GM21526 (cell line): ENCODE data around the gene RASGRF1.

Experiments
- ATAC-seq: cut with Tn5 transposase; IDR thresholded peaks from one replicate; pipeline ENCODE4 v1.9.1; 2021; ENCODE audit warnings: moderate library complexity; ENCODE audit not compliant: unreplicated experiment, low FRiP score

The RASGRF1 gene

DNA sequence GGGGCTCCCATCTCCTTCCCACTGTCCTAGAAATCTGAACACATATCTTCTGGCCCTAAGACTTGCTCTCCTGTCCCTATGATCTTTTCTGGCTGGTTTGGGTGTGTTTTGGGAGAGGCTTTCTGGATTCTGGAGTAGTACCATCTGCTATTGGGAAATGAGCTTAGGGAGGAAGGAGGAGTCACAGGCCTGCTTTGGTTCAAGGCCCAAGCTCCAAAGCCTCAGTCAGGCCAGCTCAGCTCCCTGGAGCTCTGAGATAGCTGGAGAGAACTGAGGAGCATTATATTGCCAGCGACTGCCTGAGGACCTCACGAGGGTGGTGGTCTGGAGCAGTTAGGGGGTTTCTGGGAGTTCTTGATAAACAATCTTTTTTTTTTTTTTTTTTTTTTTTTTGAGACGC is 18.7 kb downstream of the RASGRF1 start:
- ATAC-seq, result no peak

DNA sequence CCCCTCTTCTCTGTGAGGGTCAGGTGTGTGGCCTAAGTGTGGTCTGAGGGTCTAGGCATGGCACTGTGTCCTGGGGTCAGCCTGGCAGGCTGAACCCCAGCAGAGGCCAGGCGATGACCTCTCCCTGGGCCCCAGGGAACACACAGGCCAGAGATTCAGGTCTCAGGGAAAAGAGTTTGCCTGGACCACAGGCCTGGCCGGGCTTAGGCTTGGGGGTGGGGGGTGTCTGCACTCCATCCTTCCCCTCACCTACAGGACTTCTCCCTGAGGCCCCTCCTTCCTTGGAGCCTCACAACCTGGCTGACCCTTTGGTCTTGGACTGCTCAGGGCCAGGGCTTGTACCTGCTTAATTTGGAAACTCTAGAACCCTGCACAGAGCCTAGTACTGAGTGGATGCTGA is 21.8 kb downstream of the RASGRF1 start:
- ATAC-seq, result no peak

DNA sequence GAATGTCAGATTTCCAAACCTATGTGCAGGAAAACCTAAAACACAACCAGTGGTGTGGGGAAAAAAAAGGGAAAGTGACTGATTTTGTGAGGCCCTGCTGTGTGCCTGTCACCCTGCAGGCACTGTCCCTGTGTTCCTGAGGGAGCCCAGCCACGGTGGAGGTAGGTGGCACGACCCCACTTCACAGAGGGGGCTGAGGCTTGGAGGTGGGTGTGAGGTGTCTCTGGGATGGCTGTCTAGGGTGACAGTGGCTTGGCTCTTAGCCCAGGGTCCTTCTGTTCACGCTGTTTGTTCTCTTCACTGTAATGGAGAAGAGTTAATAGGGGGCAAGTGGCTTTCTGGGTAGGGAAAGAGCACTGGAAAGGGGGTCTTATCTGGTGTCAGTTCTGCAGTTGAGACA is 22.6 kb downstream of the RASGRF1 start:
- no peak for ATAC-seq

DNA sequence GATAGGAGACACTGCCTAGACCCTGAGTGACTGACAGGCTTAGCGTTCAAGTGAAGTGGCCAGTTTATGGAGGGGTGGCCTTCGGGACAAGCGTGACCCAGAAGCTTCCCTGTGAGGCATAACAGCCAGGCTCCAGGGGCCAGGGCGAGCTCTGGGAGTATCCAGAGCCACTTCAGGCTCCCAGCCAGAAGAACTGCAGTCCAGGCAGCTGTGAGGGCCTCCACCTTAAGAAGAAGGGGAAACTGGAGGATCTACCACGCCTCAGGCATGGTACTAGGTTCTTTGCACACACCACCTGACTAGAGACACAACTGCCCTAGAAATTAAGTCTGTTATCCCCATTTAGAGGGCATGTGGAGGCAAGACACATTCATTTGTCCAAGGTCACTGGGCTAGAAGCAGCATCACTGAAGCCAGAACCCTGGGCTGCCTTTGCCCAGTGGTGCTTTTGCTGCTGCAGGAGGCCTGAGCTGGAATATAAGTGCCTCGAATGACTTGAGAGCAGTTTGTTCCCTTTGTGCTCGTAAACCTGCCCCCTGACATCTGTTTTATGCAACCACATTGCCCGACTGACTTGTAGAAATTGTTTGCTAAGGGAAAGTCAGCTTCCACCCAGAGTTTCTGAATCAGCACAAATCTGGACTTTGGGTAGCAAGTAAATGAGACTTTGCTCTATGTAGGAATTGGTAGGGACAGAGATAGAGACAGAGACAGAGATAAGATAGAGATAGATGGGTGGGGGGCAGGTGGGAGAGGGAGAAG is 23.3 kb downstream of the RASGRF1 start:
- ATAC-seq, result no peak

DNA sequence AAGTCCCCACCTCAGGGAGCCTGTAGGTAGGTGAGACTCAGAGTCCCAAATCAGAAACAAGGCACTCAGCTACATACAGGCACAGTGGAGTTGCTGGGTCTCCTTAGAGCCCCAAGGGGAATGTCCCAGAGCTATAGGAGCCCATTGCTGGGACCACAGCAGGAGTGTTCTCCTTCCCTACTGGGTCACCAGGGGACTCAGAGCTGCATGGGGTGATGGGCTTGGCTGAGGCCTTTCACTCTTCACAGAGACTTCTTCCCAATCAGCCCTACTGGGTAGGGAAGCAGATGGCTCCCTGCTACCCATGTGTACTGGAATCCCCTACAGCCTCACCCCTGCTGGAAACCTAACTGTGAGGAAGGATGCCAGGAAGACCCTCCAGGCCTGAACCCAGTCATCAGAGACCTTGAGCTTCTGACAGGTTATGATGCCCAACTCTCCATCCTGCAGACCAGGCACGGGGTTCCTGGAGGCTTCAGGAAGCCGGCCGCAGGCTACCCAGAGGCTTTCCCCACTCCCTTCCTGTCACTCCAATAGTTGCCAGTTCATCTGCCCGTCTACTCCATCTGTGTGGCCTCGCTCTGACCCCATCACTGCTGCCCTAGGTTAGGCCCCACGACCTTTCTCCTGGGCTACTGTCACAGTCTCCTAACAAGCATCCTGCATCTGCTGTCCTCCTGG is 24.0 kb downstream of the RASGRF1 start:
- no peak for ATAC-seq

DNA sequence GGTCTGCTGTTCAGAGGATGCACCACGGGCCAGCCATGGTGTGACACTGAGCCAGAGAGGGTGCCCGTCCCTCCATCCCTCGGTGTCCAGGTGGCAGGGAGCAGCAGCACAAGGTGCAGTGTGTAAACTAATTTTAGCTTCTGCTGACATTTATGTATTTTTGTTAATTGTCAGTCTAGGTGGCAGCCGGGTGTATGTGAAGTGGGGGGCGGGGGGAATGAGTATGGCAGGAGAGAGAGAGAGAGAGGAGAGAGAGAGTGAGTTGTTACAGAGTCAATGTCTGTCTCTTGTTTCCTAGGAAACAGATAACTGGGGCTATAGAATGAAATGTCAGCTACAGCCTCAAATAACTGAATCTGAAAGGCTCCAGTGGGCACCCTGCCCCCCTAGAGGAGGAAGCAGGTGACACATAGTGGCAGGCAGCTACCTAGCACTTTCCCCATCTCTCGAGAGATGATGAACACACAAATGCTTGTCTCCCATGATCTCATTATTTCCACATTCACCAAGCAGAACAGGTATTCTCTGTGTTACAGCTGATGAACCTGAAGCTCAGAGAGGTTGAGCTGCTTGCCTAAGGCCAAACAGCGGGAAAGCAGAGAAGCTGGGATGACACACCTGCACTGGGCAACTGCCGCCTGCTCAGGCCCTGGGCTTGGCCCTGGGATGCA is 24.7 kb downstream of the RASGRF1 start:
- no peak for ATAC-seq

DNA sequence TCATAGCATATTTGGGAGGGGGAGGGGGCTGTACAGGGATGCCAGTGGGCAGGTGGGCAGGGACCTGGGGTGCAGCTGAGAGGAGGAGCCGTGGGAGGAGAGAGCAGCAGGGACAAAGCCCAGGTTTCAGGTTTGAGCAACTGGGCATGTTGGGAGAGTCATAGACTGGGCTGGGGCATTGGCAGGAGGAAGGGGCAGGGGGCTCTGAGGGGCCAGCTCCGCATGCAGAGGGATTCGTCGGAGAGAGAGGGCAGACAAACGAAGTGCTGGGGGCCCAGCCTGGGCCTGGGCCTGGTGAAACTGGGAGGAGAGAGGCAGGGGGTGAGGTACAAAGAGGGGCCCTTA is 25.2 kb downstream of the RASGRF1 start:
- no peak for ATAC-seq

DNA sequence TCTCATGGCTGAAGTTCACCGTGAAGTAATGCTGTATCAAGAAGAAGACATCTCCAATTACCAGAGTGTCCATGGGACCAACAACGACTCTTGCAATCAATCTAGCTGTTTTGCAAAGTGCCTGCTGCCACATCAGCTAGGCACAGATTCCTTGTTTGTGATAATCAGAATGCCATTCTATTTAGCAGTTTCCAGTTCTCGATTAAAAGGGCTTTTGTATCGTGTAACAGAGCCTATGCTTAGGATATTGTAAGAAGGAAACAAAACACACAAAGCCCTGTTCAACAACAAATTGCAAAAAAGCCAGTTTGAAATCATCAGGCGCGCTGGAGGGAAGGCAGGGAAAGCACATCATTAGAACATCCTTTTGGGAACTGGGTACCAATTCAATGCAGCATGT is 26.1 kb downstream of the RASGRF1 start:
- ATAC-seq, result no peak

DNA sequence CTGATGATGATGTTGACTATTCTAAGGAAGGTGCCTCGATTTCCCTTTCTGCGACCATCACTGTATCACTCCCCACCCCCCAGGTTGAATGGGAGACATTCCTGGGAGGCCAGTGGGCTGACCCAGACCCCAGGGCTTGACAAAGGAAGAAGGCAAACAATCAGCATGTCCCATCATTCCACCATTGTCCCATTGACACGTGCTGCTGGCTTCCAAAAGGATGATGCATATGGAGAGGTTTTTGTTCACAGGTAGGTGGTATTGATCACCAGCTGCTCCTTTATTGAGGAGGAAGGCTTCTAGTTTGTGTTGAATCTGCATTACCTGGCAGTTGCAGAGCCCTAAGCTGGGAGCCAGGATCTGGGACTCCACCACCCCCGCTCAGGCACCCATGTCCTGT is 30.4 kb downstream of the RASGRF1 start:
- ATAC-seq, result no peak

DNA sequence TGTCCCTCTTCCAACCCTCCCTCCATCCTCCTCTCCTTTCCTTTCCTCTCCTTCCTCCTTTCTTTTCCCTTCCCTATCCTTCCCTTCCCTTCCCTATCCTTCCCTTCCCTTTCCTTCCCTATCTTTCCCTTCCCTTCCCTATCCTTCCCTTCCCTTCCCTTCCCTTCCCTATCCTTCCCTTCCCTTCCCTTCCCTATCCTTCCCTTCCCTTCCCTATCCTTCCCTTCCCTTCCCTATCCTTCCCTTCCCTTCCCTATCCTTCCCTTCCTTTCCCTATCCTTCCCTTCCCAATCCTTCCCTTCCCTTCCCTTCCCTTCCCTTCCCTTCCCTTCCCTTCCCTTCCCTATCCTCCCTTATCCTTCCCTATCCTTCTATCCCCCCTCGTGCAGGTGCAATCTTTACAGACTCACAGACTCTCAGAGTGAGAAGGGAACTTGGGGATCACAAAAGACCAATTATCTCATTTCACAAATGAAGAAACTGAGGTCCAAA is 31.5 kb downstream of the RASGRF1 start:
- no peak for ATAC-seq

DNA sequence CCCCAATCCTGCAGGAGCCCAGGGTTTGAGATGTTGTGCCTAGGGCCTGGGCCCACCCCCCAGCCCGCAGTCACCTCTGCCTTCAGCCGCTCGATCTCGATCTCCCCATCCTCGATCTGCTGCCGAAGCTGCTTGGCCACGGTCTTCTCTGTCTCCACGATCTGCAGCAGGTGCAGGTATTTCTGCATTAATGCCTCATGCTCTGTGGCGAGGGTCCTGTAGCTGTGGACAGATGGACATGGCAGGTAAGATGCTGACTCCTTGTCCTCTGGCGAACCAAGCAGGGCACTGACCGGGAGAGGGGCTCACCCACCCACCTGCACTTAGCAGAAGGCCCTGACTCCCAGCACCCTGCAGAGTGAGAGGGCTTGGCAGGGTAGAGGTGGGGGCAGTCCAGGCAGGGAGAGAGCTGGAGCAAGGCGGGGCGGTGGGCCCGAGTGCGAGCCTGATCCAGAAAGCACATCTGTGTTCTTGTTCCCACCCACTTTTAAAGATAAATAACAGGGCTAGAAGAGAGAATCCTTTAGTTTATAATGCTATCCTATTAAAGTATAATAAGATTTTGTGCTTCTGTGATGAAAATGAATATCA is 32.2 kb downstream of the RASGRF1 start:
- no peak for ATAC-seq

DNA sequence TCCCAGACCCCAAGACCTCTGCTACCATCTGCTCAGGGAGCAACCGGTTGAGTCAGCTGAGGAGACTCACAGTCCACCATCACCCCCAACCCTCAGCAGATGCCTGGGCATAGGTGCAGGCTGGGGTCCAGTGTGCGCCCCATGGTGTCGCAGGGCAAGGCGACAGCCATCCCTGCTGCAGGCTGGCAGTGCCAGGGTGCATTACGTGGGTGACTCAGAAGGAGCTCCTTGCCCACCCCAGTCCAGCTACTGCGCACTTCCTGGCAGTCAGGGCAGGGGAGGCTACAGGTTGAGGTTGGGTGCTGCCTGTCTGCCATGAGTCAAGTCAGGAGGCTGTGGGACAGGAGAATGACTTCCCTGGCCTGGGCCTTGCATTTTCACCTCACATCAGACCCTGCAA is 33.5 kb downstream of the RASGRF1 start:
- ATAC-seq, result no peak

DNA sequence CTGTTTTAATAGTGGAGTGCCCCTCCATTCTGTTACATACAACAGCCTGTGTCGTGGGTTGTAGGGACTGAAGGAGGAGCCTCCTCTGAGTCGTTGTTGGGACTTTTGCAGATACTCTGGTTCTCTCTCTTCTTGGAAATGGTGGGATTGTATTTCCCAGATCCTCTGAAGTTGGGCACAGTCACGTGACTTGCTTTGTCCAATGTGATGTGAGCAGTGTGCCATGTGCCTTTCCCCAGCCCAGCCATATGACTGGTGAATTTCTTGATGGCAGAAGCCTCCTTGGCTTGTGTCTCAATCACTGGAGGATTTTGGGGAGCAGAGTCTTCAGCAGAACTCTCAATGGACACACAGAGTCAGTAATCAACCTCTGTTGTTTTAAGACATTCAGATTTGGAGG is 36.2 kb downstream of the RASGRF1 start:
- ATAC-seq, result no peak

DNA sequence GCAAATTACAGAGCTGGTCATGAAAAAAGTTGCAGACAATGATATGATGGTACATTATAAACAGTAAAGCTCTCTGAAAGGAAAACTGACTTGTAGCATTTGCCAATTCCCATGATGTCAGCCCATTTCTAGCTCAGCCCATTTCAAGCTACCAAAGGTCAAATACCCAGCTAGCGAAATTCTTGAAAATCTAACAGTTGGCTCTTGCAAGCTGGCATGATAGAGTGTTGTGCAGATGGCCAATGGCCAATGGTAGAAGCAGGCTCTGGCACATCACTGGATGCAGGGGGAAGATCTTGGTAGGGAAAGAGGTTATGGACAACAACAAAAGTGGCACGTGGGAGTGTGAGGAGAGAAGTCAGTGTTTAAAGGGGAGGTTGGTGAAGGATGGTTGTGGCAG is 36.7 kb downstream of the RASGRF1 start:
- ATAC-seq, result no peak

DNA sequence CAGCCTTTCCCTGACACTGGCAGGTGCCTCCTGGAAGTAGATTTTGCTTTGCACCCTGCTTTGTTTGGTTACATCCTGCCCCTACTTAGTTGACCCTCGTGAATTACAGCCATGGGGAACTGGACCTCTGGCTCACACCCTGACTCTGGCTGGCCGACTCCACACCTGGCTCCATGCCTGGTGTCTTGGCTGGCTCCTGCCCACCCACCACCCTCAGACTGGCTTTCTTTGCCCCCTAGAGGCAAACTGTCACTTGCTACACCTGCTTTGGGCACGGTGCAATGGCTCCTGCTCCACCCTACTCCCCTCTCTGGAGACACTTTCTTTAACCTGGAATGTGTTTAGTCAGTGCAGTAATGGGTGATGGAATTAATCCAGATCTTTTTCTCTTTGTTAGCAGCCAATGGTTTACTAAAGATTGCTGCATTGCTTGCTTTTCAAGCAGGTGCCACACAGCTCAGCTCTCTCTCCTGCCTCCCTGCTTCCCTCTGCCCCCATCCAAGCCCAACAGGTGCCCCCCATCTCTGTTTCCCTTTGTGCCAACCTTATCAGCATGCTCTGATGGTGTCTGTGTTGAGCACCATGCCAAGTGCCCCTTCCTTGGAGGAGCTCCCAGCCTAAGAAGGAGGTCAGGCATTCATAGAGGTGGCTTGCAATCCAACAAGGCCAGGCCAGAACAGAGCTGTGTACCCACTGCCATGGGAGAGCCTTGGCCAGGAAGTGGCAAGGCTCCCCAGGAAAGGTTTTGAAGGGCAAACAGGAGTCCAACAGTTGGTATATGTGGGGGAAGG is 38.4 kb downstream of the RASGRF1 start:
- ATAC-seq, result no peak

DNA sequence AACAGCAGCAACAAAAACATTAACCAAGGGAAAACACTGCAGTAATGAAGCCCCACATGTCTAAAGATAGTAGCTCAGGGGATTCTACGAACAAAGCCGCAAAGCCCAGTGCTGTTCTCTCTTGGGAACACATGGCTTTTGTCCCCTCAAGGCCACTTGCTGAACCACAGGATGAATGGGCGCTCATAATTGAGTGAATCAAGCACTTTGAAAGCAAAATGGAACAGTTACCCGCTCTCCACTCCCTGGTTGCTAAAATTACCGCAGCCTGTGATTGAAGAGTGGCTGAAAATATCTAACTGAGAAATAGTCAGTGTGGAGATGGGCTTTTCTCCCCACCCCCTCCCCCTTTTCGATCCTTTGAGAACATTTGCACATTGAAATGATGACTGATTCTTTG is 39.6 kb downstream of the RASGRF1 start:
- ATAC-seq, result no peak

DNA sequence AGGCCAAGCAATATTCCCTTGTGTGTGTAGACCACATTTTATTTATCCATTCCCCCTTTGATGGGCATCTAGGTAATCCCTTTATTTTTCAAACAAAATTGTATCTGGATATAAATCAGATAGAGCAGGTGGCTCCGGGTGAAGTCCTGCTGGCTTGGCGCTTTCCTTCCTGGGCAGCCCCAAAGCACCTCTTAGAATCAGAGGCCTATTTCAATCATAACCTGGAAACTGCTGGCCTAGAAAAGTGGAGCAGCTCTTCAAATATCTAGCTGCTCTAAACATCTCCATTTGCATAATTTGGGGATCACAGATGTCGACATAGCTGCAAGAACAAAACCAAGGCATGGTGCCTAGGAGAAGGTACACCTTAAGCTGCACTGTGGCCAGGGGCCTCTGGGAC is 40.2 kb downstream of the RASGRF1 start:
- ATAC-seq, result no peak

DNA sequence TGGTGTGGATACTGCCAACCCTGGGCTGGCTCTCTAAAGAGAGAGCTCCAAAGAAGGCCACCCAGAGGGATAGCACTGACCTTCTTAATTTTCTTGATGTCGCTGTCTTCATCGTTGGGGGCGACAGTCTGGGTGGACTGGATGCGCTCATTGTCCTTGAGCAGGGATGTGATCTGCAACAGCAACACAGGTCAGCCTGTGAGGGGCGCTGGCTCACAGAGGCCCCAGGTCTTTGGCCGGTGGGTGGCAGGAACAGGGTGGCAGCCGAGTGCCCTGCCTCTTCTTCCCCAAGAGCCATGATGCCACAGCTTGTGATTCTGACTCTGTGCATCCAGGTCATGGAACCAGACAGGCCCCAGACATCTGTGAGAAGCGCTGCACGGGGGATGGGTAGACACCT is 41.2 kb downstream of the RASGRF1 start:
- no peak for ATAC-seq

DNA sequence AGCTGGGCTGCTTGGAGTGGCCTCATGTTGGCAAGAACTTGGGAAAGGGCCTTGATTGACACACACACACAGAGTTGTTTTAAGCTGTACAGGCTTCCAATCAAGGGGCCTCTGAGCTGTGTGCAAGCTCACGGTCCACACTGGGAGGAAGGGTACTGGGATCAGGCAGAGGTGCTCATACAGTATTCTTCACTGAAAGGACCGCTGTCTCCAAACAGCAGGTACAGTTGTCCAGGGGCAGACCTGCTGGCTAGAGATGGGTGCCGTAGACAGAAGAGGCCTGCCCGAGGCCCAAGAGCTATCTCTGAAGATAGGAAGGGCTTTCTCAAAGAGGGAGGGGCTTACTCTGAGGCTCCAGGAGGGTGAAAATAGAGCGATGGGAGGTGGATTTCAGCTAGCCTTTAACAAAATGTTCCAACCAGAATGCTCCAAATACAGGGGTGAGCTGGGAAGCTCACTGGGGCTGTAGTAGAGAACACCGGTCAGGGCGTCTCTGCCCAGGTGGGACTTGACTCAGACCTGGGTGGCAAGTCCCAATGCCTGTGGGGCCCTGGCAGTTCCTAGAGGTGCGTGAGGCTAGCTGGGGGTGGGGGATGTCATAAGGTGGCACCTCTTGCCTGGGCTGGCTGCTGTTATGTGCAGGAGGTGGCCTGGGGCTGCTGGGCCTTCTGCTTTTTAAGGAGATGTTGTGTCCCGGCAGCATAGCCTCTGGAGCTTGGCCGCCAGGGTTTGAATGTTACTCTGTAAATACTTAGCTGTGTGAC is 42.7 kb downstream of the RASGRF1 start:
- ATAC-seq, result no peak
